HG02759 (cell line): ENCODE data around the gene DPP6.

ENCODE experiments used
- ATAC-seq: cut with Tn5 transposase; IDR thresholded peaks from one replicate; pipeline ENCODE4 v1.9.1; 2021; ENCODE audit warnings: mild to moderate bottlenecking, moderate library complexity; ENCODE audit not compliant: unreplicated experiment

The DPP6 gene

DNA sequence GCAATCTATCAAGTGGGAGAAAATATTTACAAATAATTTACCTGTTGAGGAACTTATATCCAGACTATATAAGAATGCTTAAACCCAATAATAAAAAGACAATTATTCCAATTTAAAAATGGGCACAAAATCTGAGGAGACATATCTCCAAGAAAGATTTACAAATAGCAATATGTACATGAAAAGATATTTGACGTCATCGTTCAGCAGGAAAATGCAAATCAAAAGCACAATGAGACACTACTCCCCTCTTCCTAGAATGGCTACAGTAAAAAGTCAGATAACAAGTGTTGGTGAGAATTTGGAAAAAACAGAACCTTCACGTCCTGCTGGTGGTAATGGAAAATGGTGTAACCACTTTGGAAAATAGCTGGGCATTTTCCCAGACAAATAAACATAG is 457.0 kb downstream of the DPP6 start:
- ATAC-seq = no peak

DNA sequence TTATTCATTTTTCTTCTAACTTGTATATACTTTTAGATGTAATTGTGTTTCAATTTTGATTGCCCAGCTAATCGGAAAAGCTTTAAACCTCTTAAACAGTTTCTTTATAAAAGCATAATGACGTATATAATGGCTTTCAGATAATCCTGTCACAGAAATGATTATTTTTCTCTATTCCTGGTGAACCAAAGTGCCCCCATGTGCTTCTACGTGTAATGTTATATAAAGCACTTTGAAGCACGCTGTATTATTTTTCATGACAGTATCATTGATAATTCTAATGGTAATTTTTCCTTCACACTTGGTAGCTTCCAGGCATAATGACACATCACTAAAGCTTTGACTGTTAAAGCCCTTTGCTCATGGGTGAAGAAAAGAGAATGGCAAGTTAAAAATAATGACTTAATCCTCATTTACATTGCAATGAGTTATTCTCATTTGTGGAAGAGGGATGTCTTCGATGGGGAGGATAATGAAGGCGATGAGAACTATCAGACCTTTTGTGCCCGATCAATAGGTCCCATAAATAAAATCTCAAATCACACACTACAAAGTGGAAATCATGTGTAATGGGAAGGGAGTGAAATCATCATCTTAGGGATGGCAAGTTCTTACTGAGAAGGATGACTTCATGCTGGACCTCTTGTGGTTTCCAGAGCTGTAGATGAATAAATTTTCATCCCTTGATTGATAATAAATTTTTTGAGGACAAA is 460.1 kb downstream of the DPP6 start:
- ATAC-seq = no peak

DNA sequence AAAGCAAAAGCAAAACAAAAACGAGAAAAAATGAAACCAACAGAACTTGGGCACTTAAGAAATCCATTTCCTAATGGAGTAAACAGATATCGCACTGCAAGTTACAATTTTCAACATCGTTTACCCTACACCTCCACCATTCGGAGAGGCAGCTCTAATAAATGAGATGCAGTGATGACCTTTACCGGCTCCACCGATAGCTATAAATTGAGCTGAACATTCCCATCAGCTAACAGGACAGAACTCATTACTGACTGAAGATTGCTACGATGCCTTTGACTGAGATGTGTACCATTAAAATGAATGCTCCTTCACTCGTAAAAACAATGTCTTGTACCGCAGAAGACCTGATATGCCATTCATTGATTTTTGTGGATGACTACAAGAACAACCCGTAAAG is 465.6 kb downstream of the DPP6 start:
- ATAC-seq = no peak

GRCh38 chr7:154519229-154519628 is 467.0 kb downstream of the DPP6 start:
- no peak for ATAC-seq

GRCh38 chr7:154530136-154530535 is 477.9 kb downstream of the DPP6 start:
- ATAC-seq = no peak

GRCh38 chr7:154532771-154533170 is 480.6 kb downstream of the DPP6 start:
- no peak for ATAC-seq

DNA sequence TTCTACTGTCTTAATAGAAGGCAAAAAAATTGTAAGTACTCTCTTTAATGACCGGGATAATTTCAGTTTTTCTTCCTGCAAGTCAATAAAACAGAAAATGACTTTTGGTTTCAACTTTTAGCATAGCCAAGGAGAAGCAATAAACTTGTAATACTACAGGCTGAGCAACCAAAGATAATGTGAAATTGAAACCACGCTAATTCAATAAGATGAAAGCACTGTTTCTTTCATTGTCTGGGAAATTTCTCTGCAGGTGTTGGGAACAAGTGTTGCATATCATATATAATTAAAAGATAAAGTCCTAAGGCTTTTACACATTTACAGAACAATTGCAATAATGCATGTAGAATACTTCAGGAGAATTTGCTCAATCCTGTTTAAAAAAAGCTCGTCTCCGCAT is 488.4 kb downstream of the DPP6 start:
- no peak for ATAC-seq

DNA sequence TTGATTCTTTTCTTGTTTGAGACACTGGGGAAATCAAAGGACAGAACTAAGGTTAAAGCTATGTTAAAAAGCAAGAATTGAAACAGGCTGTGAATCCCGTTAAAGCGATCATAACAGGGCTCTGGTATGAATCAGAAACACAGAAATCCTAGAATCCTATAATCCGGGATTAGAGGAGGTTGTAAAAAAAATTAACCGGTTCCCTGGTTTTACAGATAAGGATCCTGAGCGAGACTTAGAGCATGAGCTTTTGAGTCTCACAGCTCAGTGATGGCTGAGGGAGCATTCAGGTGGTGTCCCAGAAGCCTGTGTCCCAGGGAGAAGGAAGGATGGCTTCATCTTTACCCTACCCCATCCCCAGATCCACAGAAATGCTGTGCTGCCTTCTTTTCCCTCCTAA is 489.4 kb downstream of the DPP6 start:
- ATAC-seq = no peak

DNA sequence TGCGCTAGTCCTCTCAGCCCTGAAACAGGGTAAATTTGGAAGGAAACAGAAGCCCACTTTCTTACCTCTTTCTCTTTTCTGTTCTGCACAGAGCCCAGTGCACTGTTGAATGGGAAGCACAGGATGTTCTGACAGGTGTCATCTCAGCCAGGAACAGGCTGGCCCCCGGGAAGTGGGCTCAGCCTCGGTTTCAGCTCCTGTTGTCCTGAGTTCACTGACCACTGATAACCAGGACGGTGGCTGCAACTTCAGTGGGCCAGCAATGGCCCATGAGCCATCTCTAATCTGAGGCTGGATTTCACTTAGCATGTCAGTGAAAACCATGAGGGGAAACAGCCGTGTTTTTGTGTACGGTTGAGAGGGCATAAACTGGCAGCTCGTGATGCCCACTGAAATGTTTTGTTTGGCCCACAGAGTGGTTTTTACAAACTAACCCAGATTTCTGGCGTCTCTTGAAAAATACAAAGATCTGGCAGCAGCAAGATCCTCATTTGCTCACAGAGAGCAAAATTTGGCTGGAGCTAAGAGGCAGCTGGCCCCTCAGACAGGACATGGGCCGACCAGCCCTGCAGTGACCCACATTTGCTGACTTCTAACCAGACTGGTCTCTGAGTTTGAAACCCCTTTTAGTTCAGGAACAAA is 494.9 kb downstream of the DPP6 start:
- no peak for ATAC-seq

DNA sequence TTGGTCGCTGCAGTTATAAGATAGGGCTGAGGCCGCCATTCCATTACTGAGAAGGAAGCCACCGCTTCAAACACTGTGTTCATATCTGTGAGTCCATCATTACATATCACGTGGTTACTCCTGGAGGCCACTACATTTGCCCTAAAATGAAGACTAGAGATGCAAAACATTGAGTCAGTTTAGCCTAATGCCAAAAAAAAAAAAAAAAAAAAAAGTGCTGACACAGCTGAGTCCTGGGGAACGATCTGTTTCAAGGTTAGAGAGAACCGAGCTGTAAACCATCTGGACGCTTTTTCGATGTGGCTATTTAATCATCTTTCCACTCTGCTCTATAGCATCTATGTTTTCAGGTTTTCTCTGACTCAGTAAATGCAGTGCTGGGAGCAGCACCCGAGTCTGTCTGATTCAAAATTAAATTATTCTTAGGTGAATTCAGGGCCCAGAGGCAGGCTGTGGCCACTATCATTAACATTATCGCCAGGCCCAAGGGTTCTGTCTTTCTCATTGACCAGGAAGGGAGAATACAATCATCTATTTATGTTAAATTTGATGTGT is 501.6 kb downstream of the DPP6 start:
- no peak for ATAC-seq

- ATAC-seq = no peak
Measured at GRCh38 chr7:154559454-154559853, 507.3 kb downstream of the DPP6 start.

DNA sequence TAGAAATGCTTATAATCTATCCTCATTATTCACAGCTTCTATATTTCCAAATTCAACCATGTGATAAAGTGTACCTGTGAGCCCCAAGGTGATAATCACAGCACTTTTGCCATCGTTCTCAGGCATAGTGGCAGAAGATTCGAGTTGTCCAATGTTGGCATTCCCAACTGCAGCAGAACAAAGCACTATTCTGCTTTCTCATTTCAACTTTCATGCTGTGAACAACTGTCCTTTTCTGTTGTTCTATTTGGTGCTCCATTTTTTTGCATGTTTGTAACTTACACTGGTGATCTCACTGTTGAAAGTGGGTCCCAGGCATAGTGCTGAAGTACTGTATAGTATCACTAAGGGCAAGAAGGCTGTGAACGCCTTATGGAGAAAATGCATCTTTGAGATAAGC is 512.5 kb downstream of the DPP6 start:
- ATAC-seq = no peak

DNA sequence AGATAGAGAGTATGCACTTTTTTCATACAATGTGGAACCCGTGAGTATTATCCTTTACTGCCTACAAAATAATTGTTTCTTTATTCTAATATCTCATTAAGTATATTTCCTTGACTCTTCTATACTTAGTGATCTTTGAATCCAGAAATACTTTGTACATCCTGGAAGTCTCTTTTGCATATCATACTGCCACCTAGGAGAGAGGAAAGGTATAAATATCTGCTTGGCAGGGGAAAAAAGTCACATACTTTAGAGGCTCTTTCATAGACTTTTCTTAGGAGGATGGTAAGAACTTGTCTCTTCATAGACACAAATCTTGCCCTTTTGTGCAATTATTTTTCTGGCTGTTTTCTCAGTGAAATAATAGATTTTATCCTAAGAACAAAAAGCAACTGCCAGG is 514.7 kb downstream of the DPP6 start:
- ATAC-seq = no peak

GRCh38 chr7:154568346-154568745 is 516.1 kb downstream of the DPP6 start:
- ATAC-seq = no peak

- no peak for ATAC-seq
Measured at GRCh38 chr7:154569916-154570315, 517.7 kb downstream of the DPP6 start.

- no peak for ATAC-seq
Measured at GRCh38 chr7:154571772-154572171, 519.6 kb downstream of the DPP6 start.

- no peak for ATAC-seq
Measured at GRCh38 chr7:154574235-154574634, 522.0 kb downstream of the DPP6 start.

GRCh38 chr7:154575497-154575896 is 523.3 kb downstream of the DPP6 start:
- ATAC-seq = no peak

- ATAC-seq = no peak
Measured at GRCh38 chr7:154576604-154577003, 524.4 kb downstream of the DPP6 start.

DNA sequence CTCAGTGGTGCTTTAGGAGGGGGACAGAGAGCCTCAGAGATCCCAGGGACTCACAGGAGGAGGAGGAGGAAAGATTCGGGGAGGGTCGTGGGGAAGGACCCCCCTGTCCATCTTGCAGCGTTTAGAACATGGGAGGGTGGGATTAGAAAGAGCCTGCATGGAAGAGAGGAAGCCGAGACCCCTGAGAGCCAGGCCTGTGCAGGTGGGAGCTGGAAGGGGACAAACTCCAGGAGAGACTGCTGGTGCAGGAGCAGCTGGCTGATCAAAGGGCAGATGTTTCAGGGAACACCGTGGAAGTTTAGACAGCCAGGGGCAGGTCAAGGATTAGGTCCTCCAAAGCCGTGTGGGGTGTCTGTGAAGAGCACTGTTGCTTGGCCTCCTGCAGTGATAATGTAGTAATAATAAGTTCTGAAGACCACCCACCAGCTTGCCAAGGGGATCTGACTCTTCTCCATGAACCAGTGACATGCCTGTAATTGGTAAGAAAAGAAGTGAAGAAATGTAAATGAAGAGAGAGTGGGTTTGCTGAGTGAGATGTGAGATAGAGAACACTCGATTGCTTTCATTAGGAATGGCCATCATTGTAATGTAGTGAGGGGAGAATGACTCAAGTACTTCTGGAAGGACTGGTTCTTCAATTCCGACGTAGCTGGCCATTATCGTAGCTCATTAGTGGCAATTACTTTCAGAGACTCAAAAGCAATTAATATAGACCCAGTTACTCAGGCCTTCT is 525.1 kb downstream of the DPP6 start:
- ATAC-seq = no peak

DNA sequence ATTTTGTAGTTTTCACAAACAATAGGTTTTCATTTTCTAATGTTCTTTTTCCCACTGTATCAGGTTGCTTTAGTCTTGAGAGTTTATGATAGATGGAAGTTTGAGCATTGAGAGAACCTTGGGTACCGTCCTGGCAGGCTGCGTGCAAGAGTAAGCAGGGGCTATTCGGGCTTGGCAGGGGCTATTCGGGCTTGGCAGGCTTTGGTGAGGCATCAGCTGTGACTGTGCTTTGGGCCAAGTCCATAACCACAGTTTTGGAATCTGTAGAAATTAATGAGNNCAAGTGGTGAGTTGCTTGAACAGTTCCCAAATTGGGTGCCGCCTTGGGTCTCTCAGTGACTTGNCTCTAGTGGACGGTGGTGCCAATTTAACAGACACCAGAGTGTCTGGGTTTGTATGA is 526.1 kb downstream of the DPP6 start:
- ATAC-seq = no peak

DNA sequence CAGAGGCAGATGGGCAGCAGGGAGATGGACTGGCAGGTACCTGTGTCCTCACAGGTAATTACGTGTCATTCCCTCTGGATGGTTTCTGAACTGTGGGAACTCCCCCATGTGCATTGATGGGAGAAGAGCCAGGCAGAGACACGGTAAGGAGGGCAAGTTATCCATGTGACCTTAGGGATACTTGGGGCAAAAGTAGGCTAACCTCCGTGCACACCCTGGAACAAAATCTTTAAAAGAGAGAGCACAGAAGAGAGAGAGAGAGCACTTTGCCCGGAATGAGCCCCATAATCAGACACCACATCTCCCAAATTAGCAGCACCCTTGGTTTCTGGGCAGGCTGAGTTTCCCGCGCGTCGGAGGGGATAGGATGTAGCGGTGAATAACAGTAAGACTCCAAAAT is 527.5 kb downstream of the DPP6 start:
- no peak for ATAC-seq
